GM21529 (cell line): Measurements from ENCODE around the gene EPHA5.
"Not testable (repeated sequence)": the region's sequence is repeated elsewhere in the genome, so short reads cannot be mapped to it uniquely, and the experiment has no call there.

Experiments
- ATAC-seq: cut with Tn5 transposase; IDR thresholded peaks from one replicate; pipeline ENCODE4 v1.9.1; 2021; ENCODE audit not compliant: unreplicated experiment

EPHA5 gene

GRCh38 chr4:65386927-65387326, 283.4 kb downstream of the EPHA5 start:
- ATAC-seq, result no peak

- no peak for ATAC-seq
Measured at GRCh38 chr4:65383589-65384305, 286.5 kb downstream of the EPHA5 start.

- ATAC-seq, result no peak
Measured at GRCh38 chr4:65381648-65382047, 288.6 kb downstream of the EPHA5 start.

- ATAC-seq, result no peak
Measured at GRCh38 chr4:65370709-65371108, 299.6 kb downstream of the EPHA5 start.

GRCh38 chr4:65367306-65367705, 303.0 kb downstream of the EPHA5 start:
- no peak for ATAC-seq

- ATAC-seq, result no peak
Measured at GRCh38 chr4:65358914-65359313, 311.4 kb downstream of the EPHA5 start.

GRCh38 chr4:65353098-65353497, 317.2 kb downstream of the EPHA5 start:
- ATAC-seq, result no peak

GRCh38 chr4:65344278-65344825, 325.9 kb downstream of the EPHA5 start:
- no peak for ATAC-seq

GRCh38 chr4:65343342-65343741, 326.9 kb downstream of the EPHA5 start:
- no peak for ATAC-seq

- ATAC-seq, result no peak
Measured at GRCh38 chr4:65341557-65341956, 328.7 kb downstream of the EPHA5 start.

- no peak for ATAC-seq
Measured at GRCh38 chr4:65340382-65341109, 329.7 kb downstream of the EPHA5 start.

- ATAC-seq, result no peak
Measured at GRCh38 chr4:65337371-65337770, 332.9 kb downstream of the EPHA5 start.

- no peak for ATAC-seq
Measured at GRCh38 chr4:65336465-65336864, 333.8 kb downstream of the EPHA5 start.

GRCh38 chr4:65316534-65316933, 353.8 kb downstream of the EPHA5 start:
- ATAC-seq, result no peak

GRCh38 chr4:65311120-65311519, 359.2 kb downstream of the EPHA5 start:
- no peak for ATAC-seq

- no peak for ATAC-seq
Measured at GRCh38 chr4:65310586-65310985, 359.7 kb downstream of the EPHA5 start.

- ATAC-seq, result not testable (repeated sequence)
Measured at GRCh38 chr4:65308626-65309025, 361.7 kb downstream of the EPHA5 start.

- no peak for ATAC-seq
Measured at GRCh38 chr4:65302145-65302544, 368.1 kb downstream of the EPHA5 start.

- no peak for ATAC-seq
Measured at GRCh38 chr4:65296246-65296645, 374.0 kb downstream of the EPHA5 start.

GRCh38 chr4:65287071-65287470, 383.2 kb downstream of the EPHA5 start:
- ATAC-seq, result no peak
